GM19240 (cell line): ENCODE results near the gene PSMD6.

Source experiments
- DNase-seq: peaks from one replicate; pipeline ENCODE4 v3.0.0; 2011; ENCODE audit warnings: low spot score; ENCODE audit not compliant: insufficient read length

The PSMD6 gene

DNA sequence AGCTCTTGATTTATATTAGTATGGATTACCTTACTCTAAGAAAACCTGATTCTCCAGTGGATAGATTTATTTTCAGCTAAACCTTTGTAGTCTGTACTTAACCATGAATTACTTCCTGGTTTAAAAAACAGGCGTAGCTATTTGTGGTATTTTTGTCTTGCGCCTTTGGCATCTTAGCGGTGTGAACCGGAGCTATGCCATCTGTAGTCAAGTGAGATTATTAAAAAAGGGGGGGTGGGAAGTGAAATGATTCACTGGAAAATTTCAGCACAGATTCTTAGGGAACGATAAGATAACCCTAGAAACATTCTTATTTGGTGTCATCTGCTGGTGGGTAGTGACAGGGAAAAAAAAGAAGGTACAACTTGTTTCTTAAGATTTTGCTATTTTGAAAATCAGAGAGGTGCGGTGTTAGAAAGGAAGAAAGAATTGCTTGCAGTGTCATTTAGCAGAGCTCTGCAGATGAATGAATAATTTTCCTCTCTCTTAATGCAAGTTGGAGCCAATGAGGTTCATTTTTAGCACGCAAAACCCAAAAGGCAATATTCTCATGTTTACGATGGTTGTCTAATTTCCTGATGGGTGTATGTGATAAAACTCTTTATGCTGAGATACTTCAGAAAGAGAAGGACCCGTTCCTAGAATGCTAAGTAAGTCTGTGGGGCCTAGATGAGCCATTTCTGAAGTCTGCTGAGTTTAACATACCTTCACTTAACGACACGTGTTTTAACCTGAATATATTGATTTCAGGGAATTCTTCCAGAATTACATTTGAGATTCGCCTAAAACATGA, 44.0 kb downstream of the PSMD6 start:
- DNase-seq = no peak

DNA sequence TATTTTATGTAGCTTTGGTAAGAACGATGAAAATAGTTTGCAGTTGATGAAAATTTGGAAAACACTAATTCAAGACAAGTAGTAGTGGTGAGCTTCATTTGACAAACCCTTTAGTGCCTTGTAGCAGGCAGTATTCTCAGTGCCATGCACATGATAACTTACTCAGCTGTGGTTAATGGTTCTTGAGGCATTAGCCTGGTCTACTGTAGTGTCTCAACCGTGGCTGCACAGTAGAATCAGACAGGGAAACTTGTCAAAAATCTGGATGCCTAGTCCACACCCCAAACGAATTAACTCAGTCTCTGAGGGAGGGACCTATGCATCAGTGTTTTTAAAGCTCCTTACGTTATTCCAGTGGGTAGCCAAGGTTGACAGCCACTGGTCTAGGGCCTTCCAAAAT, 45.4 kb downstream of the PSMD6 start:
- no peak for DNase-seq

DNA sequence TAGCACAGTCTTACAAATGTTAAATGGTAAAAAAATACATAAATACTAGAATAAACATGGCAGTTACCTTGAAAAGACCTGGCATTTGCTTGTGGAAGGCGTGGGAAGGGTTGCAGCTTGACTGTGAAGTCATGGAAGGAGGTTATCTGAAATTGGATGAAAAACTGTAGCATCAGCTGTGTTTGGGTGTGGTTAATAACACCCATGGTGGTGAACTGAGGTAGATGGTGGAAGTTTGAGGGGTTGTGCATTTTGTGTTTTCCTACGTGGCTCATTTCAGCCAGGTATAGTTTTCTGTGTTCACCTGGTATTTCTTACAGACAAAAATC, 46.5 kb downstream of the PSMD6 start:
- no peak for DNase-seq

DNA sequence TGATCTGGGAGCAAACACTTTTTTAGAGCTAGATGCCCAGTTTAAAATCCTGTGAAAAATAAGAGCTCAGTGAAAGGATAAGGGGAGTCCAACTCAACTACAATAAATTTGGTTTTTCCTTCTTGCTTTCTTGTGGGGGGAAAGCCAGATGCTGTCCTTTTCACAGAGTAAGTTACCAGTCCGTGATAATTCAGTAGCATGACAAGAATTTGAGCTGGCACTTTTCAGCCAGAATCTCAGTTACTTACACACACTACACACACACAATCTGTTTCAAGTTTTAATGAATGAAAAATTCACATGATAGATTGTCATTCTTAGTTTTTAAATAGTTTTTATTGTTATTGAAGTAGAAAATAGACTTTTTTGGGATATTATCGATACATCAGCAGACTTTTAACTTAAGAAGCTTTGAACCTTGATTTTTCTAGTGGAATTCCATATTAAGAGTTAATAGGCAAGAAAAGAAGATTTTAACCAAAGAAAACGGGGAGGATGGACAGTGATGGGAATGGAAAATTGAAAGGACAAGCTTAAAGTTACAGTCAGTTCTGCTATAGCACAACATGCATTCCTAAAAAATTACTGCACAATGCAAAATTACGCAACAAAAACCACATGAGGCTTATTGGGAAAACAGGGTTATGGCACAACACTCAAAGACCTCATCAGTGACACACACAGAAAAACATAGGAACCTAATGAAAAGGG, 47.0 kb downstream of the PSMD6 start:
- DNase-seq = no peak

DNA sequence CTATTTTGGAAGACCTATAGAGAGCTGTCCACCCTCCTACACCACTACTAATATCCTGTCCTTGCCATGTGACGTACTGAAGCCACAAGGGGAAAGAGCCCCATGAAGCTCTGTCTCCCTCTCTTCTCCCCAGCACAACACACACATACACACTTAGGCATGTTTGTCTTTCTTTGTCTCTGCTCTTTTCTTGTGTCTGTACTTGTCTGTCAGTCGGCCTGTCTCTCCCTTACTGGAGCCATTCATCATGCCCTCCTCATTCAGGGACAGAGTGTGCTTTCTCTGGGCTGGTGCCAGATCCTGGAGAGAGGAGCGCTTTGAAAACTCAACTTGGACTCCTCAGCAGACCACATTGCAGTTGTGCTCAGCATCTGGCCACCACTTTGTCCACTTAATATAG, 47.6 kb downstream of the PSMD6 start:
- DNase-seq = no peak

DNA sequence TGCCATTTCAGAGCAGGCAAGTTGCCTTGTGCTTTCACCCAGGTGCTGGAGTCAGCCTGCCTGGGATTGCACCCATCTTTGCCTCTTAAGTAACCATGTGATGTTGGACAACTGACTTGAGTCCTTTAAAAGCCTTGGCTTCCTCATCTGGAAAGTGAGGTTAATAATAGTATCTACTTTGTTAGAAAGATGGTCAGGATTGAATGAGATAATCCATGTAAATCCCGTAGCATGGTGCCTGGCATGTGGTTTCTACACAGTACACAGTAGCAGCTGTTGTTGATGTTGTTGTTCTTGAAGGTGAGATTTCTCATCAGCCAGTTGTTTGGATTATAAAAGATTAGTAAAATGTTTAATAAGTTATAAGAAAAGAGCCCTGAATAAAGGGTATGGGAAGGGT, 48.8 kb downstream of the PSMD6 start:
- no peak for DNase-seq

DNA sequence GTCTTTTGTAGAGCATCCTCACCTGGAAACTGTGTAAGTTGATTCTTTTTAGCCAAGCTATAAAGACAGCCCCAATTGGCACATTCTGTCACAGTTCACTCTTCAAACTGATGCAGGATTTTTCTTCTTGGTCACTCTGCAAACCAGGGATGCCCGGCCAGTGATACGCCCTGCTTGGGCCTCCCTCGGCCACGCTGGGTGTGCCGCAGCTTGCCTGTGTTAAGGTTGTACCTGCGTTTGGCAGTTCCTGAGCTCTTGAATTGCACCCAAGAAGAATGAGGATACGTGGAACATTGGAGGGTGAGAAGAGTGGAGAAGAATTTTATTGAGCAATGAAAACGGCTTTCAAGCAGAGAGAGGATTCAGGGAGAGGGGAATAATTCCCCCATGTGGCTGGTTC, 49.9 kb downstream of the PSMD6 start:
- DNase-seq = no peak

DNA sequence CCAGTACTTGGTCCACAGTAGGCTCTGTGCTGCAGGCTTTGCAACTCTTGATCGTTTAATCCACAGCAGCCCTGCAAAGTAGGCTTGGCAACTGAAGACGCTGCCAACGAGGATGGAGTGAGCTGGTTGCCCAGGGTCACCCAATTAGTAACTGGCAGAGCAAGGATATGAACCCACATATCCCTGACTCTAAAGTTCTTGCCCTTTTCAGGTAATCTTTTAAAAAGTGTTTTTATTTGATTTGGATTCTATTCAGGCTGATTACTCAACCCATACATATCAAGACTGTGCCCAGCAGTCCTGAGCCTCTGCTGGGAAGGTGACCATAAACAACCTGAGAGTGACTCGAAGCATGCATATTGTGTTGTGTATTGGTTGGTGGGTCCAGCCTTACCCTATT, 50.3 kb downstream of the PSMD6 start:
- DNase-seq = no peak

DNA sequence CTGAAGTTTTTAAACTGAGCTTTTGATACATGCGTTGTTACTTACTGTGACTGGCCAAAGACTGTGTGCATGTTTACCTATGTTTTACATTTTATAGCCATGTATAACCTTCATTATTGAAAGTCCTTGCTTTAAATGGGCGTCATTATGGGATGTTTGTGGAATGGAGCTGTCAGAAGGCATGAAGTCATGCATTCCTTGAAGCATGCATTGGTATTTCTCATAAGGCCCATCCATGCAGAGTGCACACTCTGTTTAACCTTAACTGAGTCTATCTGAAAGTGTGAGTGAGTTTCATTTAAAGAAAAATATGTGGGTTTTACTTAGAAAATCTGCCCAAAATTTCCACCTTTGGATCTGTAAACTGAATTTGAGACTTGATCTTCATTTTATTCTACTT, 51.1 kb downstream of the PSMD6 start:
- no peak for DNase-seq

DNA sequence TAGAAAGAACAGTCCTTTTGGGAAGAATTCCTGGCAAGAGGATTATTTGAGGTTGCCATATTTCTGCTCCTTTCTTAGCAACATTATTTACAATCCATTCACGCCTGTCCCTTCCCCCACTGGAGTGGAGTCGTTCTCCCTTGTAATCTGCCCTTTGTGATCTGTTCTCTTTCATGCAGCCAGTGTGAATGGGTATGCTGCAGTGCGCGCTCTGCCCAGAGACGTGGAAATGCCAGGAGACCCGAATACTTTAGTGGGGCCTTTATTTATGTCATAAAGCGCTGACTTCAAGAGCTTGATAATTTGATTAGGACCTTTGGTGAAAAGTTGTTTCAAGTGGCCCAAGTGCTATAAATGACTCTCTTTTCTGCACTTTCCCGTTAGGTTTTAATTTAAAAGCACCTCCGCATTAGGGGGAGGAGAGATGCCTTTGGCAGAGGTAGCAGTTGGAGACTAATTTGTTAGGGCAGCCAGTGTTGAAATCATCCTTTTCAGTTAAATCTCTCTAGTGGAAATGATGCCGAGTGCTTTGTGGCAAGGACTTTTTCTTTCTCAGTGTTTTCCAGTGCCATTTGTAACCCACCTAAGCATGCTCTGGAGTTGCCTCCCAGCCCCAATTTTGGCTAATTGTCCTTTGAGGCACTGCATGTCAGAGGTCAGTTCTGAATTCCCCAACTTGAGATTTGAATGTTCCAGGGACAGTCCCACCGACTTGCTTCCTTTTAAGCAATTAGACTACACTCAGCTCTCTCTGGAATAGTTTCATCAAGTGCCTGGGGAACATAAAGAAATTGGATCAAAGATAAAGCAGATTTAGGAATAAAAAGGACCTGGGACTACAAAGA, 52.4 kb downstream of the PSMD6 start:
- no peak for DNase-seq

DNA sequence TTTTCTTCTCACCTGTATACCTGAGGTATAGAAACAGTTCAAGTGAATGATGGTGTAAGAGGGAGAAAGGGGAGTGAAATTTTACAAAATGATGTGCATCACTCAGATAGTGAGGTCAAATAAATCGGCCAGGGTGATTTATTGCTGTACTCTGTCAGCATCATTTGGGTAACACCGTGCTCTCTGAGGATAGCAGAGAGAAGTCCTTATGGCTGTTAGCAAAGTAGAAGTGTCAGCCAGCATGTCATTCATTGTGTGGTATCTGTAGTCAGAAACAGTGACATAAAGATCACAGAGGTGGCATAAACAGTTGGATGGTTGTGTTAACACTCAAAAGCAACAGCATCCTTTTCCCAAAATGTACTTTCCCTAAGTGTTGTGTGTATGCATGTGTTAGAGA, 53.4 kb downstream of the PSMD6 start:
- no peak for DNase-seq

DNA sequence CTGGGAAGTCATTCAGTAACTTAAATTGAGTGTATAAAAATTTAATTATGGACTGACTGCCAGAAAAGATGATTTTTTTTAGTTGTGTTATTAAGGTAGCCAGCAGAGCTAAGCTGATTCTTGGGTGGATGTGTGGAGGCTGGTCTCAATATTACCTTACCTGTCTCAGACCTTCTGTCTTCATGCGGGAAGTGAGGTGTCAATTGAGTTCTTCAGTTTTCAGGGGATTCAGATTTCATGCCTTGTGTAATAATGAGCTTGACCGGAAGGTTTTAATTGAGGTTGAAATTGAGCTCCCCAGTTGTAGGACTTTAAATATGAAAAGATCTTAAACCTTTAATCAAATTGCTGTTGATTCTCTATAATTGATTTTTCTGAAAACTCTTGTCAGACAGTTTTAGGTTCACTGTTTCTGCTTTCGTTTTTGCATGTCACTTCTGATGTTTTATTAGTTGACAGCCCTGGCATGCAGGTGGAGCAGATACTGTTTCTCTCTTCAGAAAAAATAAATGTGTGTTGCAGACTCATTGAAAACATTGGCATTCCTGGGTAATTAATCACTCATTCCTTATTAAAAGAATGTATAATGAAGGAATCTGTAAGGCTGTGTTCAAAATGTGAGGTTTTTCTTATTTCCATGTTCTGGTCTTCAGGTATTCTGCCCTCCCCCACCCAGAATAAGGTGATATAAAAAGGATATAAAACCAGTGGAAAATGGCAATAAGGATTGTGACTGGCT, 54.5 kb downstream of the PSMD6 start:
- DNase-seq = no peak

DNA sequence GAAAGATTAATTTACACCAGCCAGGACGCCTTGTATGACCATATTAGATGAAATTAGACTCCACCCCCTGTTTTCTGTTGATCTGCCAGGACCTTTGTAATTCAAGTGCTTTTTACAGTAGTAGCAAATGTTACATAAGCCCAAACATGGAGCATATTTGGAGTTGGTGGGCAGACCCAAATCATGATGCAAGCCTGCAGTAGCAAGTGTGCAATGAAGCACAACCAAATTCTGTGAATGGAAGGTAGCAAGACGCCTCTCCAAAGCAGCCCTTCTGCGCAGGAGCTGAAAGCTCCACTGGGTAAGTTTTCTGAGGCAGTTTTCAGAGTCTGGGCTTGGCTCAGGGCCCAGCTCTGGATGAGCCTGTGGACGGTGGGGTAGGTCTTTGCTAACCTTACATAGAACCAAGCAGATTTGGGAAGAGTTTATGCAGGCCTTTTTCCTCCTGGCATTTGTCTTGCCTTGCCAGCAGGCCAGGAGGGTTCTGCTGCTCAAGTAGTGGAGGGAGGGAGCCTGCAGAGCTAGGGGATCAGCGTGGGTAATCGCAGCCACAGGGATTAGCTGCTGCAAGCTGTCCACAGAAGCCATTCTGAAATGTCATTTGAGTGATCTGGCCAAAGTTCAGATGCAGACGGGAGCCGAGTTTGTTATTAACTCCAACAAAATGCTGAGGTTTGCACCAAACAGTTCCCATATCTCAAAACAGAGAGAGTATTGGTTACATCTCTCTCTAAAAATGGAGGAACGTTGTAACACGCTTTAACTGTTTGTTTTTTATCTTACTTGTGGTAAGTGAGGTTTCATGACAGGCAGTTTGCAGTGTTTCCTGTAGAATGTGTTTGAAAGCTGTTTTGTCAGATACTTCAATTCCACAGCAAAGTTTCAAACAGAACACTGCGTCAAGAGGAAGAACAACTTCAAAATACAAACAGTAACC, 55.4 kb downstream of the PSMD6 start:
- DNase-seq = no peak

DNA sequence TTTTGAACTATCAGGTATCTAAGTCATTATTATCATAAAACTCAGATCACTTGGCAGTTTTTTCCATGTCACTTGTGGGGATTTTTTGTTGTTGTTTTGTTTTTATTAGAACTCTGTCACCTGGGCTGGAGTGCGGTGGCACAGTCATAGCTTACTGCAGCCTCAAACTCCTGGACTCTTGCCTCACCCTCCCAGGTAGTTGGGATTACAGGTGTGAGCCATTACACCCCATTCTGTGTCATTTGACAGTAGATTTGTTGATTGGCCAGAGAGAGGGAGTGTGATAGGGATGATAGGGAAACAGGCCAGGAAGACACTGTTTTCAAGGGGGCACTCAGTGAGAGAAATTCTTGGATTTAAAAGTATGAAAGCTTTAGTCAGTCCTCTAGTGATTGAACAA, 56.4 kb downstream of the PSMD6 start:
- no peak for DNase-seq

DNA sequence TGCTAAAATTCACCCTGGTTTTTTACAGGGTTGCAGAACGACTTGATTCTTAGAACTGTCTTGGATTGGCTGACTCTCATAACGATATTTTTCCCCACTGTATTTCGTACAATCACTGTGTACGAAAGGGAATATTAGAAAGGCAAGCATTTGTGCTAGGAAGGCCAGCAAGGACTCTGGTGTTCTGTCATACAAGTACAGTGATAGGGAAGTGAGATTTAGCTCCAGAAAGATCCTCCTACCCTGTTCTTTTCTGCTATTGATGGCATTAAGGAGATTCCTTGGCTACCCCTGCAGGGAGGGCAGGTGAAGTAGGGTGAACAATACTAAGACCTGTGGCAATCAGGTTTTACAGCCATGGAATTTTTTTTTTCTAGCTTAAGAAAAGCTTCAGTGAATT, 57.3 kb downstream of the PSMD6 start:
- no peak for DNase-seq

DNA sequence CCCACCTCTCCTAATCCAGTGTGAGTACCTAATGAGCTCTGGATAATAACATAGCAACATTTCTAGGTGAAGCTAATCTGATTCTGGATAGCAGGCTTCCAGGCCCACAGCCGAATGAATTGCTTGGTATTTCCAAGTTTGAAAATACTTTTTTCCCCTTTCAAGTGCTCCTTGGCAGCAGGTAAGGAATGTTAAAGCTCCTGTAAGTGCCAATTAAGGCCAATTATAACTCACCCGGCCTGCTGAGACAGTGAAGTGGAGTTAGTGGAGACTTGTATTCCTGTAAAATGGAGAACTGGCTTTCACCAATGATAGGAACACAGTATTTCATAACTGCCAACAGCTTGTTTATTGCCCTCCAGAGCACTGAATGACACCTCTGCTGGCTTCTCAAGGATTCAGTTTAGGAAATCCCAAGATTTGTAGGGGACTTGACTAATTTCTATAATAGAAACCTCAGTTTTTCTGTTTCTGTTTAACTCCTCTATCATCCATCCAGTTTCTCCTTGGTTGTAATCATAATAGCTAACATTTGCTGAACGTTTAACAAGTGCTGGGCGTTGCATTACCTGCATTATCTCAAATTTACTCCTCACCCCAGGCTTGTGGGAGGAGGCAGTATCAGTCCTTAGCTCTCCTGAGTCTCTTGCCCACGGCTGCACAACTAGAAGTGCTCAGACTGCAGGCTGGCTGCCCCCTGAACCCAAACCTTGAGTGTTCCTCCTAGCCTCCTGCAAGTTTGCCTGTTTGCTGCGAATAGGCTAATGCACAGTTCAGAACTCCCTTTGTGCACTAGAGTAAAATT, 58.4 kb downstream of the PSMD6 start:
- no peak for DNase-seq

DNA sequence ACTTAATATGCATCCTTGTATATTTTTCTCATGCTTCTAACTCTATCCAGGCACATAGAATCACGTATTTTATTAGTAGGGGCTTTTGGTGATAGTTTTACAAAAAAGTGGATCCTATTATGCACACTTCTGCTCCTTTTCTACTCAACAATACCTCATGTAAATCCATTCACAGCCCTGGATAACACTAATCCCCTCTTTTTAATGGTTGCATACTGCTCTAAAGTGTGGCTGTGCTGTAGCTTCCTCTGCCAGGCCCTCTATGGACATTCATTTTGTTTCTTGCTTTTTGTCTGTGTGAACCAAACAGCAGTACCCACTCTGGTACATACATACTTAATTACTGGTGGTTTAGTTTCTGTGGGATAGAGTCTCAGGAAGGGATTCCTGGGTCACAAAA, 59.8 kb downstream of the PSMD6 start:
- DNase-seq = no peak

DNA sequence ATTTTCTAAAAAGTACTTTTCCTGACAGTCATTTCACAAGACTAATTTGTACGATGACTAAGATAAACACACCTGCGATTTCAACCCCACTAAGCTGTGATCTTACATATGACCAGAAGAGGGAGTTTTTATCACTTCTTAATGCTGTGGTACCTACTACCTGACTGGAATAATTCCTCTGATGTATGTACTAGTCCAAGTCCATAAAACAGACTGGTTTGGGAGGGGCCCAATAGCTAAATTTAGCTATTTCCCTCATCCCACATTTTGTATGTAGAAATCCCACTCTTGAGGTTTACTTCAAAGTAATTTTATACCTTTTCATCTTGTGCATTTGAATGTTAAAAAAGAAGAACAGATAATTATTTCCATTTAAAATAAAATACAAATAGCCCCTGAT, 61.4 kb downstream of the PSMD6 start:
- DNase-seq = no peak
